GM19193 (cell line): ENCODE measurements around the gene CTIF.

Source experiments
- POLR2A ChIP-seq: IDR thresholded peaks from 4 replicates; pipeline ENCODE4 v1.6.1; 2011; ENCODE audit not compliant: insufficient read depth, insufficient read length; ENCODE audit errors: extremely low read depth

Gene CTIF

DNA sequence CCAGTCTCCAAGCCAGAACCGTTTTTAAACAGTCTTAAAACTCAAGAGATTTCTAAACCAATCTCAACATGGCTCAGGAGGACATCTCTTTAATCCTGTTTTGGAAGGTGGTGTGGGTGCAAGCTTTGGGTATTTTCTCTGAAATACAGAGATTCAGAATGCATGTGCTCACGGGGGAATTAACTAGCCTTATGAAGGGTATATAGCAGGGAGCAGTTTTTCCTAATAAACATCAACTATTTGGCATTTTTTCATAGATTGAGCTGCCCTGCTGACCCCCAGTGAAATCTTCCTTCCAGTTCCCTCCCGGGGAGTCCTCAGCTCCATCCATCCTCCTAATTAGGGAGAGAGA, 289.3 kb downstream of the CTIF start:
- no peak for TF ChIP-seq POLR2A

- TF ChIP-seq POLR2A = no peak
These were observed 290.0 kb downstream of the CTIF start for GRCh38 chr18:48828691-48829442.

- no peak for TF ChIP-seq POLR2A
These were observed 290.8 kb downstream of the CTIF start for GRCh38 chr18:48829443-48830149.

GRCh38 chr18:48831113-48831759, 292.4 kb downstream of the CTIF start:
- TF ChIP-seq POLR2A = no peak

GRCh38 chr18:48831802-48832201, 293.0 kb downstream of the CTIF start:
- no peak for TF ChIP-seq POLR2A

DNA sequence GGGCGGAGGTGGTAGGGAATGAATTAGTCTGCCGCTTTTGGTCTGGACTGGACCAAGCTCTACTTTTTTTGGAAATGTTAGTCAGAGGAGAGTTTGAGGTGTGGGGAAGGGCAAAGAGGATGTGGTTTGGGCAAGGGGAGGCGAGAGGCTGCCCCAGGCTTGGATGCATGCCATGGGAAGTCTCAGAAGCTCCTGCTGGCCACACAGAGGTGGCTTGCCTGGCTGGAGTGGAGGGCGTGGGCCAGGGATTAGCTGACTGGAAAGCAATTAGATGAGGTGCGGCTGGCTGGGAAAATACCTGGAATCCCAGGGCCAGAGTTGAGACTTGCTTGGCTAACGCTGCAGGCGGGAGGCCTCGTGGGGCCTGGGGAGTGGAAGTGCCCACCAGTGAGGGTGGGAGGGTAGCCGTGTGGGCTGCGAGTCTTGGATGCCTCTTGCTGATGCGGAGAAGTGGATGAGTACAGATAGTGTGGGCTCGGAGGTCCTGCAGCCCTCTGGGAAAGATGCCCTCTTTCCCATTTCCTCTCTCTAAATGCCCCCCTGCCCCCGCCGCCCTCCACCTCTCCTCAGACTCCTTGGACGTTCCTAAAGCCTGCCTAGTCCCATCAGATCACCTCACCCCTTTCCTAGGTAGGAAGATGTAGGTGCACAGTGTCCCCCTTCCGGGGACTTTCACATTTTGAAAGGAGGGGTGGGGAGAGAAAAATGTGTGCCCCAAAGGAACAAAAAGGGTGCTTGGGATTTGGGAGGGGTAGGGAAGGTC, 294.3 kb downstream of the CTIF start:
- TF ChIP-seq POLR2A = no peak

- peak; percentile 74 for TF ChIP-seq POLR2A
These were observed 295.0 kb downstream of the CTIF start for GRCh38 chr18:48833701-48834412.

DNA sequence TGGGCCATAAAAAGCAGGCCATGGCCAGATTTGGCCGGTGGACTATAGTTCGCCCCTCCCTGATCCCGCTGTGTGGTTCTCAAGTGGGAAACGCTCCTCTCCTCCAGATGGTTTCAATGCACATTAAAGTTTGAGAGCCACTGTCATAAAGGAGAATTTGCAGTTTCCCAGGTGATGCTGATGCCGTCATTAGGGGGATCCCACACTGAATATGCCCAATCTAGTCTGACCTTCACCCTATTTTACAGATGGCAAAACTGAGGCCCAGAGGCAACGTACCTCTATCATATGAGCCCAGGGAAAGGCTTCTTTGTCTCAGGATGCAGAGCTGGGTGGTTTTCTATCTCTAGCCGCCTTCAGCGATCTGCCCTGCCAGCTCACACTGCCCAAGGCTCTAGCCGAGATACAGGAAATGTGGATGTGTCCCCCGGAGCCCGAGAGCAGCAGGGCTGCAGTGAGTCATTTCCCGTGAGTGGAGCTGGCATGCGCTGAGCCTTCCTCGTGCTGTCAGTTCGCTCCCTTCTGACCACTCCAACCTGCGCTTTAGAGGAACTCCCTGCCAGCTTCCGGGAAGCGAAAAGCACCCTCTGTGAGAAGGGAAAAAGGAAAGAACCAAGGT, 295.7 kb downstream of the CTIF start:
- peak; percentile 49 for TF ChIP-seq POLR2A

DNA sequence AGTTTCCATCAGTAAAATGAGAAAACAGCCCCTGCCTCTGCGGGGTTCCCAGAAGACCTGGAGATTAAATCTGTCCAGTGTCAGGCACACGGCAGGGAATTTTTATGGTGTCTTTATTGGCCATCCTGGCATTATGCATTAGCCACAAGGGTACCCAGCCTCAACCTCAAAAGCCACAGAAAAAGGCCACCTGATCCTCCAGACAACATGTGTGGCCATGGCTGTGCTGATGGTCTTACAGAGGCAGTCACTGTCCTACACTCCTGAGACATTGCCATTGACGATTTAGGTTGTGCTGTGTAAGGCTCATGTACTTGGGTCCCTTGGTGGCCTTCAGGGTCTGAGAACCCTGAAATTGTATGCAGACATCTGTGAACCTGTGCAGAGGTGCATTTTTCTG, 296.3 kb downstream of the CTIF start:
- TF ChIP-seq POLR2A = no peak

DNA sequence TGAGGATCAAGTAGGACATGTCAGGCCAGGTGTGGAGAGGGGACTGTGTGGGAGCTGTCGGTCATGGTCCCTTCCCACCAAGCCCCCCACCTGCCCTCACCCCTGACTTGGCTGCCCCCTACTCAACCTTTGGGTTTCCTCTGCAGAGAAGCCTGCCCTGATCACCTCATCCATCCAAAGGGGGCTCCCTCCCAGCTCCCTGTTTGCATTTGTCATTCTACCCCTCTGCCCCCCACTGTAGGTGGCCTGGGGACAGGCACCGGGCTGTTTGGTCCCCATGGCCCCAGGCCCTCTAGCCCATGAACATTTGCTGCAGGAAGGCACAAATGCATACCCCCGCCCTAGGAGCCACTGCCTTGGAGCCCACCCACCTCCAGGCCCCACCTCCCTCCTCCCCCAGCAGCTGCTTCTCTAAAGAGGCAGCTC, 296.9 kb downstream of the CTIF start:
- no peak for TF ChIP-seq POLR2A

DNA sequence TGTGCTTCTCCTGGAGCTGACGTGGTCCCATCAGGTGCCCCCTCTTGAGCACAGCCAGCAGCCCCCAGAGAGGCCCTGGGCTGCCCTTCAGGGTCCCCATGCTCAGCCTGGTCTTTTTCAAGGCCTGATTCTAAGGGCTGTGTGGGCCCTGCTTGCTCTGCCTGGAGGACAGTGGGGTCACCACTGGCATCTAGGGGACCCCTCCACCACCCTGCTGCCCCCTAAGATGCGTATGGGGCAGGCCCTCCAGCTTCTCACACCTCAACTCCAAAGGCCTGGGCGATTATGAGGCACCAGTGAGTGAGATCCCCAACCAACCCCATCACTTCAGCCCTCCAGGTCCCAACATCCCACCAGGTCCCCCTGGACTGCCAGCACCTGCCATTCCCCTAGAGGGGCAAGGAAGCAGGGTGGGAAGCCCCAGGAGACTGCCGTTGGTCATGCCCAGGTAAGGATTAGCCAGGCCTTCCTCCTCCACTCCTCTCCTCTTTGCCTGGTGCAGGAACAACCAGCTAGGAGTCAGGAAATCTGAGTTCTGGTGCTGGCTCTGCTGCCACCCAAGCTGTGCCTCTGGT, 297.5 kb downstream of the CTIF start:
- no peak for TF ChIP-seq POLR2A

- TF ChIP-seq POLR2A = no peak
These were observed 298.2 kb downstream of the CTIF start for GRCh38 chr18:48836806-48837615.

DNA sequence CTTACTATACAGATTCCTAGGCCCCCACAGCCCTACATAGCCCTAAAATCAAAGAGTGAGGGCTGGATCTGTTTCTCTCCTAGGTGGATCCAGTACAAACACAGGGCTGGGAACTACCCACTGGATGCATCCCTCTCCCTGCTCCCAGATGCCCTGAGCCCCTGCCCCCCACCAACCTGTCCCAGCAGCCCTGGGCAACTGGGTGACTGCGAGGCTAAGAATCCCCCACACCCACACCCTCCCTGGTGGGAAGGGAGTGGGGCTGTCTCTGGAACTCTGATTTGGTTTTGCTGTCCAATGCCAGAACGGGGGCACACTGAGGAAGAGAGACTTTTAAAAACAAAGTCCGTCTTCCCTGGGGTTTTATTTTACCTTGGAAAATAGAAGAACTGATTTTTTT, 298.8 kb downstream of the CTIF start:
- TF ChIP-seq POLR2A = no peak

GRCh38 chr18:48838166-48838775, 299.4 kb downstream of the CTIF start:
- no peak for TF ChIP-seq POLR2A
